ENCODE measurements around the gene TMEM161A.
"Not testable (repeated sequence)": the region's sequence is repeated elsewhere in the genome, so short reads cannot be mapped to it uniquely, and the experiment has no call there.

- not testable (repeated sequence) for TF ChIP-seq EP300, CTCF, POLR2A (IDR thresholded peaks at IDR 0.05)
These were observed 35.7 kb downstream of the TMEM161A start for GRCh38 chr19:19102566-19102965.

Data from ovary (tissue), 3 donors.